Fibroblast of lung (primary cell): Measurements from ENCODE around the gene CERS4. TPM values are rescaled to one million over a fixed set of nuclear protein-coding genes. Genes with fewer than 3 reads are reported as not detected.
"Not testable (repeated sequence)": the region's sequence is repeated elsewhere in the genome, so short reads cannot be mapped to it uniquely, and the experiment has no call there.

Source experiments
- DNase-seq, 2 donors: peaks; one replicate each; pipeline versions ENCODE4 v3.0.0 to v3.0.0-alpha.2; 2010; ENCODE audit warnings: low read depth in 2 of 2
- H2AFZ ChIP-seq: 2 replicates; pipeline ENCODE4 v1.5.1; 2012; ENCODE audit warnings: low read length, control low read depth, inconsistent platforms
- H3K27ac ChIP-seq: 2 replicates; pipeline ENCODE4 v1.5.1; 2011; ENCODE audit warnings: low read length, control low read depth; ENCODE audit not compliant: insufficient read depth
- H3K27me3 ChIP-seq: 2 replicates; pipeline ENCODE4 v1.5.1; 2011; ENCODE audit warnings: mild to moderate bottlenecking, low read length; ENCODE audit not compliant: control insufficient read depth, insufficient read depth
- H3K36me3 ChIP-seq: 2 replicates; pipeline ENCODE4 v1.5.1; 2011; ENCODE audit warnings: low read length; ENCODE audit not compliant: control insufficient read depth, insufficient read depth
- H3K4me1 ChIP-seq: 2 replicates; pipeline ENCODE4 v1.5.1; 2011; ENCODE audit warnings: low read length; ENCODE audit not compliant: control insufficient read depth, insufficient read depth; ENCODE audit errors: extremely low read depth
- H3K4me2 ChIP-seq: 2 replicates; pipeline ENCODE4 v1.5.1; 2011; ENCODE audit warnings: low read length, control low read depth; ENCODE audit not compliant: insufficient read depth; ENCODE audit errors: extremely low read depth
- H3K4me3 ChIP-seq, 4 experiments: fragments of 200-600 bp in 1 of 4; sonication (generic) in 1 of 4; replicated peaks in 1 of 4; 2 replicates each; pipeline ENCODE4 v1.5.1; 2011 to 2016; ENCODE audit warnings: low read length in 4 of 4, low read depth in 3 of 4, mild to moderate bottlenecking in 3 of 4, control low read depth in 2 of 4, inconsistent platforms in 1 of 4, mixed read lengths in 1 of 4; ENCODE audit not compliant: insufficient read depth in 1 of 4; ENCODE audit errors: control extremely low read depth in 1 of 4
- H3K79me2 ChIP-seq: 2 replicates; pipeline ENCODE4 v1.5.1; 2012; ENCODE audit warnings: mild to moderate bottlenecking, low read length, inconsistent platforms; ENCODE audit not compliant: control insufficient read depth, insufficient read depth
- H3K9ac ChIP-seq: 2 replicates; pipeline ENCODE4 v1.5.1; 2011; ENCODE audit warnings: mild to moderate bottlenecking, low read length, control low read depth; ENCODE audit not compliant: insufficient read depth
- H3K9me3 ChIP-seq: 2 replicates; pipeline ENCODE4 v1.5.1; 2012; ENCODE audit warnings: low read depth, low read length; ENCODE audit not compliant: control insufficient read depth, insufficient read depth
- H4K20me1 ChIP-seq: 2 replicates; pipeline ENCODE4 v1.5.1; 2011; ENCODE audit warnings: low read length; ENCODE audit not compliant: control insufficient read depth, insufficient read depth; ENCODE audit errors: extremely low read depth
- CTCF ChIP-seq, 2 donors: IDR thresholded peaks in 1 of 2; conservative IDR thresholded peaks in 1 of 2; 1 replicate in 1 of 2; 2 replicates in 1 of 2; pipeline ENCODE4 v1.5.1; 2011 to 2012; ENCODE audit warnings: low read length in 2 of 2, control low read depth in 1 of 2, inconsistent platforms in 1 of 2, low read depth in 1 of 2, mild to moderate bottlenecking in 1 of 2
- EZH2 ChIP-seq: IDR thresholded peaks from 2 replicates; pipeline ENCODE4 v1.5.1; 2012; ENCODE audit warnings: low read length, control low read depth, mild to moderate bottlenecking; ENCODE audit errors: missing control alignments
- polyA plus RNA-seq, 2 donors: library from polyadenylated mRNA; depleted of rRNA in 1 of 2; stranded (reverse) in 1 of 2; unstranded in 1 of 2; fragments of >200 nt; gene quantifications; 2 replicates each; pipeline ENCODE4 v1.2.1, GENCODE V29; 2011 to 2012; ENCODE audit warnings: missing spikeins in 1 of 2
- total RNA-seq: library from RNA; depleted of rRNA; stranded (reverse); fragments of >200 nt; gene quantifications from 2 replicates; pipeline ENCODE4 v1.2.1, GENCODE V29; 2014

Gene CERS4
- total and polyA plus RNA-seq, 2 donors (not counting 1 experiment from before 2014, with no cell fraction given): 0.74 to 17.0 TPM

- TF ChIP-seq CTCF (conservative IDR thresholded peaks at IDR 0.05 in 1 of 2, IDR thresholded peaks at IDR 0.05 in 1 of 2; ENCODE audit: low read depth in 1 of 2, low read length in 2 of 2) (no peak), EZH2 (no peak)
- Histone ChIP-seq H3K27ac (no peak overlapping the region), H3K4me1 (no peaks in the 10 kb centered on the region), H3K27me3 (peaks cover 4% of the 10 kb centered on the region), H3K9me3 (no peaks in the 10 kb centered on the region), H2AFZ (no peak overlapping the region), H3K4me3 (no peak overlapping the region), H3K36me3 (no peaks in the 10 kb centered on the region), H3K79me2 (no peaks in the 10 kb centered on the region), H3K4me2 (no peak overlapping the region), H4K20me1 (no peaks in the 10 kb centered on the region), H3K9ac (no peak overlapping the region)
- DNase-seq: no peak
These were observed 4.2 kb upstream of the CERS4 start for GRCh38 chr19:8204961-8205360.

- Histone ChIP-seq H3K4me1 (no peaks in the 10 kb centered on the region), H3K9ac (no peak overlapping the region), H2AFZ (no peak overlapping the region), H3K79me2 (no peaks in the 10 kb centered on the region), H3K36me3 (no peaks in the 10 kb centered on the region), H3K4me3 (no peak overlapping the region), H4K20me1 (no peaks in the 10 kb centered on the region), H3K9me3 (no peaks in the 10 kb centered on the region), H3K27ac (no peak overlapping the region), H3K4me2 (no peak overlapping the region), H3K27me3 (peaks cover 12% of the 10 kb centered on the region)
- no peak for TF ChIP-seq EZH2
- TF ChIP-seq CTCF (conservative IDR thresholded peaks at IDR 0.05 in 1 of 2, IDR thresholded peaks at IDR 0.05 in 1 of 2; ENCODE audit: low read depth in 1 of 2, low read length in 2 of 2): no peak
- DNase-seq: no peak
These were observed 2.8 kb upstream of the CERS4 start for GRCh38 chr19:8206147-8207087.

- not testable (repeated sequence) for H3K27ac ChIP-seq, H3K79me2 ChIP-seq, H3K9me3 ChIP-seq, H3K4me2 ChIP-seq, H3K4me1 ChIP-seq, DNase-seq, H3K4me3 ChIP-seq, H4K20me1 ChIP-seq, H3K36me3 ChIP-seq, H2AFZ ChIP-seq, H3K9ac ChIP-seq
- H3K27me3 ChIP-seq: peaks cover 12% of the 10 kb centered on the region
These were observed 1.8 kb upstream of the CERS4 start for GRCh38 chr19:8207326-8207725.
